B cell (primary cell): Measurements from ENCODE around the gene SLC44A1. TPM values are rescaled to one million over a fixed set of nuclear protein-coding genes. Genes with fewer than 3 reads are reported as not detected.

ENCODE experiments used
- ATAC-seq: fragments of 200-7000 bp; cut with Tn5 transposase; one replicate; pipeline ENCODE4 v1.10.0; 2021; ENCODE audit warnings: low read depth, mild to moderate bottlenecking, moderate number of reproducible peaks, moderate library complexity
- CTCF ChIA-PET: fragments of 350-600 bp; sonication (Branson Sonifier 250); formaldehyde crosslinking; loops from one replicate; lab custom pipeline; 2021; ENCODE audit warnings: antibody characterized with exemption, inconsistent platforms; lab: Charles Lee
- POLR2A ChIA-PET: fragments of 350-600 bp; sonication (Branson Sonifier 250); formaldehyde crosslinking; loops from one replicate; lab custom pipeline; 2021; ENCODE audit warnings: antibody characterized with exemption; lab: Charles Lee
- DNase-seq: peaks from one replicate; pipeline ENCODE4 v3.0.0; 2013
- H2AFZ ChIP-seq: 2 replicates; pipeline ENCODE4 v1.6.1; 2012; ENCODE audit warnings: mild to moderate bottlenecking, low read depth, low read length; ENCODE audit not compliant: insufficient read depth, poor library complexity, severe bottlenecking
- H3K27ac ChIP-seq, 2 donors: 1 replicate in 1 of 2; 2 replicates in 1 of 2; pipeline ENCODE4 v1.5.1; 2012 to 2013; ENCODE audit warnings: low read length in 2 of 2, mild to moderate bottlenecking in 2 of 2, moderate library complexity in 1 of 2
- H3K27me3 ChIP-seq, 4 experiments: fragments of 200-600 bp in 1 of 4; sonication (generic) in 1 of 4; replicated peaks in 1 of 4; 1 replicate in 2 of 4; 2 replicates in 2 of 4; pipeline versions ENCODE4 v1.6.1 to v1.7.0; 2013 to 2016; ENCODE audit warnings: low read length in 3 of 4, mild to moderate bottlenecking in 2 of 4, mixed read lengths in 1 of 4, moderate library complexity in 1 of 4; ENCODE audit not compliant: insufficient read depth in 4 of 4, control insufficient read depth in 3 of 4; ENCODE audit errors: control extremely low read depth in 1 of 4
- H3K36me3 ChIP-seq, 2 experiments: replicated peaks in 1 of 2; 1 replicate in 1 of 2; 2 replicates in 1 of 2; pipeline versions ENCODE4 v1.6.1 to v1.7.1; 2013; ENCODE audit warnings: low read length in 1 of 2; ENCODE audit not compliant: insufficient read depth in 2 of 2, control insufficient read depth in 1 of 2; ENCODE audit errors: control extremely low read depth in 1 of 2, extremely low read depth in 1 of 2
- H3K4me1 ChIP-seq, 2 donors: fragments of 200-600 bp in 1 of 2; sonication (generic) in 1 of 2; 1 replicate in 1 of 2; 2 replicates in 1 of 2; pipeline versions ENCODE4 v1.5.1 to v1.6.1; 2013 to 2017; ENCODE audit warnings: low read length in 2 of 2; ENCODE audit not compliant: control insufficient read depth in 2 of 2, insufficient read depth in 2 of 2
- H3K4me2 ChIP-seq: replicated peaks from 2 replicates; pipeline ENCODE3; 2012; ENCODE audit warnings: mild to moderate bottlenecking, low read depth, low read length; ENCODE audit not compliant: poor library complexity, severe bottlenecking
- H3K4me3 ChIP-seq, 5 experiments: fragments of 200-600 bp in 1 of 5; sonication (generic) in 1 of 5; 1 replicate in 3 of 5; 2 replicates in 2 of 5; pipeline versions ENCODE4 v1.5.1 to v1.7.0; 2011 to 2016; ENCODE audit warnings: low read length in 4 of 5, mild to moderate bottlenecking in 4 of 5, low read depth in 2 of 5, control low read depth in 1 of 5, moderate library complexity in 1 of 5; ENCODE audit not compliant: insufficient read depth in 1 of 5; ENCODE audit errors: control extremely low read depth in 1 of 5, extremely low read depth in 1 of 5
- H3K79me2 ChIP-seq: fragments of 200-600 bp; sonication (generic); one replicate; pipeline ENCODE4 v1.6.0; 2016; ENCODE audit warnings: low read length; ENCODE audit not compliant: control insufficient read depth, insufficient read depth
- H3K9ac ChIP-seq: fragments of 200-600 bp; sonication (generic); 2 replicates; pipeline ENCODE4 v1.6.1; 2017; ENCODE audit warnings: mild to moderate bottlenecking, low read length, moderate library complexity
- H3K9me3 ChIP-seq, 3 donors: one replicate each; pipeline versions ENCODE4 v1.6.1 to v1.7.1; 2013; ENCODE audit warnings: low read length in 2 of 3; ENCODE audit not compliant: control insufficient read depth in 2 of 3, insufficient read depth in 1 of 3; ENCODE audit errors: control extremely low read depth in 1 of 3
- H4K20me1 ChIP-seq: 2 replicates; pipeline ENCODE4 v1.6.0; 2012; ENCODE audit warnings: mild to moderate bottlenecking, low read length; ENCODE audit not compliant: insufficient read depth, control insufficient read depth, poor library complexity, severe bottlenecking
- H3K27ac Mint-ChIP-seq: one replicate; pipeline ENCODE4 v1.8.0; 2021; ENCODE audit warnings: mixed read lengths
- H3K27me3 Mint-ChIP-seq: one replicate; pipeline ENCODE4 v1.8.0; 2021; ENCODE audit warnings: mixed read lengths
- H3K4me1 Mint-ChIP-seq: one replicate; pipeline ENCODE4 v1.8.0; 2021; ENCODE audit warnings: mixed read lengths
- H3K4me3 Mint-ChIP-seq: one replicate; pipeline ENCODE4 v1.8.0; 2021; ENCODE audit warnings: mixed read lengths
- H3K9me3 Mint-ChIP-seq: one replicate; pipeline ENCODE4 v1.8.0; 2022; ENCODE audit warnings: mixed read lengths; ENCODE audit not compliant: insufficient read depth
- EZH2 ChIP-seq: IDR thresholded peaks from 2 replicates; pipeline ENCODE4 v1.6.1; 2012; ENCODE audit warnings: borderline replicate concordance, low read depth, mild to moderate bottlenecking, moderate library complexity, low read length; ENCODE audit not compliant: insufficient read depth, poor library complexity, severe bottlenecking
- WGBS: methylation state at CpG from one replicate; pipeline ENCODE4 v1.1.5; 2013; ENCODE audit warnings: missing lambda C conversion rate; ENCODE audit not compliant: insufficient coverage; 5-methylcytosine and 5-hydroxymethylcytosine counted together
- intact Hi-C: fragments of 100-400 bp; cut with micrococcal nuclease; formaldehyde crosslinking; loops from one replicate; pipeline ENCODE4 v1.10.0; 2022
- polyA plus RNA-seq: library from polyadenylated mRNA; depleted of rRNA; stranded (reverse); fragments of >200 nt; gene quantifications from 2 replicates; pipeline ENCODE4 v1.2.3, GENCODE V29; 2012
- total RNA-seq, 2 donors: library from RNA; stranded (reverse); fragments of 120-200 nt in 1 of 2; gene quantifications; 1 replicate in 1 of 2; 2 replicates in 1 of 2; pipeline versions ENCODE4 v1.2.3 to v1.2.4, GENCODE V29; 2013 to 2022
- TF ChIP-seq, protein P1 (sequence below): fragments of 200-600 bp; IDR thresholded peaks from one replicate; pipeline ENCODE4 v1.8.0; 2022; ENCODE audit warnings: antibody characterized with exemption, mild to moderate bottlenecking

Gene SLC44A1
- total and polyA plus RNA-seq, 2 donors (not counting 1 experiment from before 2014, with no cell fraction given), result 2.2 to 17.7 TPM

DNA sequence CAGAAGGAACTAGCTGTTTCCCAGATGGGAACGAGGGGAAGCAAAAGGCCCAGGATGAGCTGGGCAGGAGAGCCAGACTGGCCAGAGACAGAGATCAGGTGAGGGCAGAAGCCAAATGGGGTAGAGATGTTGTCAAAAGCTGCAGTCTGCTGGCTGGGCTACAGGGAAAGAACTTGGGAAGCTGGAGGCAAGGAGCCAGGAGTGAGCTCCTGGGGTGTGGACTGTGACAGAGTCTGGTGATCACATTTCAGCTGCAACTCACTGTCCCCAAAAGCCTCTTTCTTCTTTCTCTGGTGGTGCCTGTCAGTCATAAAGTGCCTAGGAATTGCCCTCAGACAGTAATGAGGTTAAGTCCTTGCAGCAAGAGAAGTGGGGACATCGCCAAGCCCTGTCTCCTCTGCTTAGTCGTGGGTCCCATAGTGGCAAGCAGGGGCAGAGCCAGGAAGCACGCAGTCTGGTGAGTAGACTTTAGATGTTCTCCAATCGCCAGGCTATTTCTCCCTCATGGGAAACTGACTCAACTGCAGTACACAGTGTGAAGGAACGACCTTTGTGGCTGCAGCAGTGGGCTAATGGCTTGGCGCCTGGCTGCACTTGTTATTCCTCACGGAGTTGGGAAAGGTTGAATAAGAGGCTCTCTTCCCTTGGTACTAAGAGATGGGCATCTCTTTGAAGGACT lies 200.9 kb downstream of the SLC44A1 start:
- Histone ChIP-seq H3K9me3 (no peaks in the 10 kb centered on the region), H3K79me2 (no peaks in the 10 kb centered on the region), H3K4me3 (no peak overlapping the region), H3K9ac (no peak overlapping the region), H2AFZ (no peak overlapping the region), H3K4me2 (no peak overlapping the region), H3K27me3 (no peaks in the 10 kb centered on the region), H3K27ac (no peak overlapping the region), H3K4me1 (peaks cover 9 to 11% of the 10 kb centered on the region in 2 donors), H3K36me3 (no peaks in the 10 kb centered on the region), H4K20me1 (no peaks in the 10 kb centered on the region)
- POLR2A ChIA-PET, result no interaction called here
- Mint-ChIP-seq H3K27ac (no peak overlapping the region), H3K4me3 (no peak overlapping the region), H3K27me3 (no peaks in the 10 kb centered on the region), H3K4me1 (peaks cover 17% of the 10 kb centered on the region), H3K9me3 (no peaks in the 10 kb centered on the region)
- intact Hi-C loops, result loop anchor here (5.0 to 10.0 kb wide), 2 partner anchors 112 to 701 kb away; partner anchors contain the start of genes FKTN and NIPSNAP3A
- ATAC-seq (no peak), DNase-seq (no peak)
- TF ChIP-seq, protein P1, sequence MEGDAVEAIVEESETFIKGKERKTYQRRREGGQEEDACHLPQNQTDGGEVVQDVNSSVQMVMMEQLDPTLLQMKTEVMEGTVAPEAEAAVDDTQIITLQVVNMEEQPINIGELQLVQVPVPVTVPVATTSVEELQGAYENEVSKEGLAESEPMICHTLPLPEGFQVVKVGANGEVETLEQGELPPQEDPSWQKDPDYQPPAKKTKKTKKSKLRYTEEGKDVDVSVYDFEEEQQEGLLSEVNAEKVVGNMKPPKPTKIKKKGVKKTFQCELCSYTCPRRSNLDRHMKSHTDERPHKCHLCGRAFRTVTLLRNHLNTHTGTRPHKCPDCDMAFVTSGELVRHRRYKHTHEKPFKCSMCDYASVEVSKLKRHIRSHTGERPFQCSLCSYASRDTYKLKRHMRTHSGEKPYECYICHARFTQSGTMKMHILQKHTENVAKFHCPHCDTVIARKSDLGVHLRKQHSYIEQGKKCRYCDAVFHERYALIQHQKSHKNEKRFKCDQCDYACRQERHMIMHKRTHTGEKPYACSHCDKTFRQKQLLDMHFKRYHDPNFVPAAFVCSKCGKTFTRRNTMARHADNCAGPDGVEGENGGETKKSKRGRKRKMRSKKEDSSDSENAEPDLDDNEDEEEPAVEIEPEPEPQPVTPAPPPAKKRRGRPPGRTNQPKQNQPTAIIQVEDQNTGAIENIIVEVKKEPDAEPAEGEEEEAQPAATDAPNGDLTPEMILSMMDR, result no peak
- no peak for TF ChIP-seq EZH2
- CTCF ChIA-PET, result interaction anchor here (0.8 kb wide), 2 partner anchors 11 to 582 kb away, joined by 3 read pairs; no protein-coding TSS in a partner anchor
- 86% methylated on average over 7 of the region's 8 CpGs for WGBS

DNA sequence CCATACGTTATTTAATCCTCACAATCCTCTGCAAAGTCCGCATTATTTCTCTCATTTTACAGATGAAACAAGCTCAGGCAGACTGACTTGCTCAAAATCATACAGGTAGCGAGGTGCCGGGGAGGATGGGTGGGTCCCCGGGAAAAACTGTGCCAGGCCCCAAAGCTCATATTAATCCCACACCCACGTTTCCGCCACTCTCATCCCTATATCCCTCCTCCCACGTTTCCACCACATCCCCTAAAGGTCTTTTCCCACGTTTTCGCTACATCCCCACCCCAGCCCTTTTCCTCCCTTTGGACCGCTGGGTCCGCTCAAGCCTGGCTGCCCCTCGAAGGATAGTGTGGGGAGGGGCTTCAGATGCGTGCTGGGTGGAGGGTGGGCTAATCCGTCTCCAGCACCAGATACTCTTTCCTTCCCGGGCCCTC lies 202.9 kb downstream of the SLC44A1 start:
- Mint-ChIP-seq H3K4me3 (peak overlapping the region; percentile 90), H3K27ac (peak overlapping the region; percentile 89), H3K9me3 (no peaks in the 10 kb centered on the region), H3K4me1 (peaks cover 17% of the 10 kb centered on the region), H3K27me3 (no peaks in the 10 kb centered on the region)
- ChIA-PET POLR2A (interaction anchor here (0.6 kb wide), 1 partner anchor 523 kb away, joined by 3 read pairs; no protein-coding TSS in a partner anchor), CTCF (interaction anchor here (0.7 to 1.5 kb wide), 2 partner anchors 26 to 585 kb away, joined by 4 to 5 read pairs; no protein-coding TSS in a partner anchor)
- H3K27me3 ChIP-seq, result no peaks in the 10 kb centered on the region
- WGBS, result 64% methylated on average over 6 of the region's 16 CpGs
- peak overlapping the region; percentile 91 for H3K4me2 ChIP-seq
- peak overlapping the region; percentile 21 to 24 for H3K27ac ChIP-seq
- H3K4me1 ChIP-seq, result peaks cover 9 to 11% of the 10 kb centered on the region in 2 donors
- ATAC-seq, result no peak
- H3K9ac ChIP-seq, result peak overlapping the region; percentile 78
- H3K4me3 ChIP-seq, result peak overlapping the region in 4 of 5 experiments; percentile 69 to 83 (median 74)
- no peaks in the 10 kb centered on the region for H3K9me3 ChIP-seq
- intact Hi-C loops, result loop anchor here (2.0 to 10.0 kb wide), 3 partner anchors 110 to 703 kb away; partner anchors contain the start of genes FKTN and NIPSNAP3A
- no peak for DNase-seq
- TF ChIP-seq, protein P1, result no peak
- no peak for TF ChIP-seq EZH2
- no peaks in the 10 kb centered on the region for H3K79me2 ChIP-seq
- no peaks in the 10 kb centered on the region for H3K36me3 ChIP-seq
- H4K20me1 ChIP-seq, result no peaks in the 10 kb centered on the region
- H2AFZ ChIP-seq, result peak overlapping the region; percentile 91
